A549 (cell line): ENCODE data around the gene SLC10A1. TPM values are rescaled to one million over a fixed set of nuclear protein-coding genes. Genes with fewer than 3 reads are reported as not detected.
"Not testable (repeated sequence)": the region's sequence is repeated elsewhere in the genome, so short reads cannot be mapped to it uniquely, and the experiment has no call there.

ENCODE experiments used
- ATAC-seq, 2 experiments: fragments of 200-7000 bp in 1 of 2; fragments of >200 bp in 1 of 2; cut with Nextera tagmentation in 1 of 2; cut with Tn5 transposase in 1 of 2; 3 replicates each; pipeline versions ENCODE4 v1.8.0 to v1.9.1; 2018 to 2020; ENCODE audit warnings: mild to moderate bottlenecking in 1 of 2, moderate library complexity in 1 of 2
- CTCF ChIA-PET: fragments of 300-600 bp; sonication (Branson Sonifier 250); formaldehyde crosslinking; extraction: SDS; loops from one replicate; lab custom pipeline; 2021; ENCODE audit warnings: antibody characterized with exemption, inconsistent platforms; lab: Yijun Ruan, JAX
- POLR2A ChIA-PET: fragments of 350-600 bp; formaldehyde crosslinking; extraction: SDS; loops from one replicate; lab custom pipeline; 2021; ENCODE audit warnings: antibody characterized with exemption, inconsistent platforms; lab: Yijun Ruan, JAX
- DNase-seq, 2 experiments: peaks; one replicate each; pipeline versions ENCODE4 v3.0.0 to v3.0.0-alpha.2; 2011 to 2016; ENCODE audit warnings: low read depth in 1 of 2, low spot score in 1 of 2
- FAIRE-seq: peaks from 2 replicates; lab custom pipeline; 2011; peaks lifted over from hg19 to GRCh38; lab: Jason Lieb, UNC
- H3K27ac ChIP-seq, 2 experiments: fragments of >200 bp; sonication (Bioruptor Twin); formaldehyde crosslinking; 3 replicates each; pipeline ENCODE4 v1.5.1; 2016 to 2017
- H3K4me1 ChIP-seq: fragments of >200 bp; sonication (Bioruptor Twin); formaldehyde crosslinking; 3 replicates; pipeline ENCODE4 v1.6.1; 2016
- H3K4me2 ChIP-seq: fragments of >200 bp; sonication (Bioruptor Twin); formaldehyde crosslinking; 3 replicates; pipeline ENCODE4 v1.6.1; 2016
- H3K4me3 ChIP-seq: fragments of >200 bp; sonication (Bioruptor Twin); formaldehyde crosslinking; 3 replicates; pipeline ENCODE4 v1.5.1; 2016
- H3K9me3 ChIP-seq: fragments of >200 bp; sonication (Bioruptor Twin); formaldehyde crosslinking; 3 replicates; pipeline ENCODE4 v1.6.1; 2016
- BHLHE40 ChIP-seq: IDR thresholded peaks from 2 replicates; pipeline ENCODE4 v1.6.1; 2012; ENCODE audit warnings: low read depth, low read length, inconsistent platforms
- CHD4 ChIP-seq: fragments of 200-600 bp; sonication (generic); IDR thresholded peaks from 2 replicates; pipeline ENCODE4 v1.6.1; 2016; ENCODE audit warnings: antibody characterized with exemption, mild to moderate bottlenecking, borderline replicate concordance
- E2F6 ChIP-seq: IDR thresholded peaks from 2 replicates; pipeline ENCODE4 v1.6.1; 2012; ENCODE audit warnings: low read depth, borderline replicate concordance
- EHMT2 ChIP-seq: fragments of 200-600 bp; sonication (generic); IDR thresholded peaks from 2 replicates; pipeline ENCODE4 v1.6.1; 2016; ENCODE audit warnings: antibody characterized with exemption, low read depth, mild to moderate bottlenecking, moderate library complexity
- FOSB ChIP-seq: fragments of 250-450 bp; sonication (Bioruptor Pico); IDR thresholded peaks from 2 replicates; pipeline ENCODE4 v1.5.0; 2020; ENCODE audit warnings: mild to moderate bottlenecking, moderate library complexity
- HEYL ChIP-seq: fragments of 250-450 bp; sonication (Bioruptor Pico); IDR thresholded peaks from 2 replicates; pipeline ENCODE4 v1.8.0; 2021; ENCODE audit warnings: mild to moderate bottlenecking, moderate library complexity
- HOXB5 ChIP-seq: fragments of 250-450 bp; sonication (Bioruptor Pico); IDR thresholded peaks from 2 replicates; pipeline ENCODE4 v1.5.0; 2020; ENCODE audit warnings: mild to moderate bottlenecking, moderate library complexity
- JUNB ChIP-seq: fragments of >200 bp; sonication (Bioruptor Twin); formaldehyde crosslinking; IDR thresholded peaks from 2 replicates; pipeline ENCODE4 v1.6.1; 2016
- MAFK ChIP-seq: fragments of 450-650 bp; IDR thresholded peaks from 2 replicates; pipeline ENCODE4 v1.6.1; 2014; ENCODE audit not compliant: partially characterized antibody
- POLR2AphosphoS2 ChIP-seq: conservative IDR thresholded peaks from 2 replicates; pipeline ENCODE4 v1.6.1; 2012; ENCODE audit warnings: low read length, improper control_type of control experiment, inconsistent platforms
- RAD21 ChIP-seq, 2 experiments: fragments of >200 bp in 1 of 2; sonication (Bioruptor Twin) in 1 of 2; formaldehyde crosslinking in 1 of 2; IDR thresholded peaks in 1 of 2; conservative IDR thresholded peaks in 1 of 2; 2 replicates in 1 of 2; 3 replicates in 1 of 2; pipeline ENCODE4 v1.6.1; 2012 to 2018; ENCODE audit warnings: inconsistent platforms in 1 of 2
- SMC3 ChIP-seq: fragments of >200 bp; sonication (Bioruptor Twin); formaldehyde crosslinking; IDR thresholded peaks from 3 replicates; pipeline ENCODE4 v1.6.1; 2018; ENCODE audit warnings: inconsistent platforms
- ZNF302 ChIP-seq: fragments of 250-450 bp; sonication (Bioruptor Pico); IDR thresholded peaks from 2 replicates; pipeline ENCODE4 v1.9.0; 2021; ENCODE audit warnings: inconsistent platforms, mild to moderate bottlenecking, moderate library complexity
- WGBS: methylation state at CpG from one replicate; pipeline ENCODE4 v1.1.6; 2017; ENCODE audit errors: missing lambda C conversion rate; 5-methylcytosine and 5-hydroxymethylcytosine counted together
- polyA plus RNA-seq, 4 experiments: library from polyadenylated mRNA; depleted of rRNA in 3 of 4; stranded (reverse); fragments of >200 nt; fragmentation: RNase III in 1 of 4; extraction: RNeasy Plus Mini Kit Qiagen cat#74134 plus additional on column Dnase treatment in 1 of 4; gene quantifications; 2 replicates in 3 of 4; 3 replicates in 1 of 4; pipeline ENCODE4 v1.2.3, GENCODE V29; 2011 to 2017
- small RNA-seq, 6 experiments: library from RNA; depleted of rRNA; stranded (forward); fragments of <200 nt; gene quantifications; one replicate each; pipeline ENCODE3, GENCODE V24; 2012
- TF ChIP-seq, protein P1 (sequence below): fragments of 450-650 bp; IDR thresholded peaks from 2 replicates; pipeline ENCODE4 v1.6.1; 2014; ENCODE audit warnings: antibody characterized with exemption
- TF ChIP-seq, protein P2 (sequence below): IDR thresholded peaks from 2 replicates; pipeline ENCODE4 v1.6.1; 2012
- TF ChIP-seq, protein P3 (sequence below): fragments of >200 bp; sonication (Bioruptor Twin); formaldehyde crosslinking; IDR thresholded peaks from 3 replicates; pipeline ENCODE4 v1.5.1; 2016

Gene SLC10A1
- polyA plus RNA-seq, 2 of the 4 experiments (the other 2 are of a cell fraction), result not detected

GRCh38 chr14:69731919-69732598, 65.0 kb downstream of the SLC10A1 start:
- CTCF ChIA-PET, result interaction anchor here (0.6 to 3.2 kb wide), 8 partner anchors 26 to 585 kb away, joined by 3 to 50 read pairs (median 3); no protein-coding TSS in a partner anchor
- H3K4me3 ChIP-seq, H3K4me2 ChIP-seq, ATAC-seq, H3K9me3 ChIP-seq, DNase-seq, FAIRE-seq, H3K4me1 ChIP-seq, H3K27ac ChIP-seq, POLR2A ChIA-PET: not testable (repeated sequence)
- WGBS, result 62% methylated on average over 8 of the region's 8 CpGs

- no peak for ATAC-seq
- FAIRE-seq, result no peak
- no peak overlapping the region for H3K4me3 ChIP-seq
- TF ChIP-seq, protein P1, sequence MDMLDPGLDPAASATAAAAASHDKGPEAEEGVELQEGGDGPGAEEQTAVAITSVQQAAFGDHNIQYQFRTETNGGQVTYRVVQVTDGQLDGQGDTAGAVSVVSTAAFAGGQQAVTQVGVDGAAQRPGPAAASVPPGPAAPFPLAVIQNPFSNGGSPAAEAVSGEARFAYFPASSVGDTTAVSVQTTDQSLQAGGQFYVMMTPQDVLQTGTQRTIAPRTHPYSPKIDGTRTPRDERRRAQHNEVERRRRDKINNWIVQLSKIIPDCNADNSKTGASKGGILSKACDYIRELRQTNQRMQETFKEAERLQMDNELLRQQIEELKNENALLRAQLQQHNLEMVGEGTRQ, result no peak
- no peak for TF ChIP-seq SMC3
- no peak for TF ChIP-seq POLR2AphosphoS2
- TF ChIP-seq BHLHE40, result no peak
- no peak for TF ChIP-seq EHMT2
- TF ChIP-seq ZNF302 (CRISPR knock-in tag), result no peak
- no peak for TF ChIP-seq HOXB5
- TF ChIP-seq CHD4, result no peak
- no peak for TF ChIP-seq JUNB
- no peak for TF ChIP-seq HEYL (CRISPR knock-in tag)
- TF ChIP-seq, protein P2, sequence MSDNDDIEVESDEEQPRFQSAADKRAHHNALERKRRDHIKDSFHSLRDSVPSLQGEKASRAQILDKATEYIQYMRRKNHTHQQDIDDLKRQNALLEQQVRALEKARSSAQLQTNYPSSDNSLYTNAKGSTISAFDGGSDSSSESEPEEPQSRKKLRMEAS, result no peak
- TF ChIP-seq MAFK, result no peak
- no peak for TF ChIP-seq FOSB (CRISPR knock-in tag)
- ChIA-PET CTCF (interaction anchor here (0.5 to 4.6 kb wide), 25 partner anchors 9 to 486 kb away, joined by 3 to 115 read pairs (median 7); partner anchors contain the start of gene CCDC177), POLR2A (no interaction called here)
- H3K27ac ChIP-seq, result no peak overlapping the region
- WGBS, result 66% methylated on average over 4 of the region's 4 CpGs
- H3K4me1 ChIP-seq, result no peaks in the 10 kb centered on the region; the same call in 2 of the 3 replicates
- H3K4me2 ChIP-seq, result no peak overlapping the region
- no peak for DNase-seq
- no peaks in the 10 kb centered on the region for H3K9me3 ChIP-seq
Measured at GRCh38 chr14:69727860-69728259, 69.2 kb downstream of the SLC10A1 start.

- ChIA-PET POLR2A (no interaction called here), CTCF (interaction anchor here (0.7 to 4.6 kb wide), 53 partner anchors 9 to 485 kb away, joined by 3 to 115 read pairs (median 5); partner anchors contain the start of gene CCDC177)
- DNase-seq (peak; percentile 59 to 85), FAIRE-seq (no peak), ATAC-seq (peak; percentile 98 to 99)
- Histone ChIP-seq H3K4me2 (peak overlapping the region; percentile 79), H3K27ac (peak overlapping the region; percentile 64 to 79), H3K4me1 (no peaks in the 10 kb centered on the region; the same call in 2 of the 3 replicates), H3K9me3 (no peaks in the 10 kb centered on the region), H3K4me3 (peak overlapping the region; percentile 39)
- WGBS, result 10% methylated on average over 47 of the region's 51 CpGs
- no peak for TF ChIP-seq HEYL (CRISPR knock-in tag)
- TF ChIP-seq, protein P3, sequence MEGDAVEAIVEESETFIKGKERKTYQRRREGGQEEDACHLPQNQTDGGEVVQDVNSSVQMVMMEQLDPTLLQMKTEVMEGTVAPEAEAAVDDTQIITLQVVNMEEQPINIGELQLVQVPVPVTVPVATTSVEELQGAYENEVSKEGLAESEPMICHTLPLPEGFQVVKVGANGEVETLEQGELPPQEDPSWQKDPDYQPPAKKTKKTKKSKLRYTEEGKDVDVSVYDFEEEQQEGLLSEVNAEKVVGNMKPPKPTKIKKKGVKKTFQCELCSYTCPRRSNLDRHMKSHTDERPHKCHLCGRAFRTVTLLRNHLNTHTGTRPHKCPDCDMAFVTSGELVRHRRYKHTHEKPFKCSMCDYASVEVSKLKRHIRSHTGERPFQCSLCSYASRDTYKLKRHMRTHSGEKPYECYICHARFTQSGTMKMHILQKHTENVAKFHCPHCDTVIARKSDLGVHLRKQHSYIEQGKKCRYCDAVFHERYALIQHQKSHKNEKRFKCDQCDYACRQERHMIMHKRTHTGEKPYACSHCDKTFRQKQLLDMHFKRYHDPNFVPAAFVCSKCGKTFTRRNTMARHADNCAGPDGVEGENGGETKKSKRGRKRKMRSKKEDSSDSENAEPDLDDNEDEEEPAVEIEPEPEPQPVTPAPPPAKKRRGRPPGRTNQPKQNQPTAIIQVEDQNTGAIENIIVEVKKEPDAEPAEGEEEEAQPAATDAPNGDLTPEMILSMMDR, result peak; percentile 98
- TF ChIP-seq ZNF302 (CRISPR knock-in tag), result no peak
- no peak for TF ChIP-seq MAFK
- peak; percentile 98 for TF ChIP-seq SMC3
- peak; percentile 97 to 99 for TF ChIP-seq RAD21 (conservative IDR thresholded peaks at IDR 0.05 in 1 of 2, IDR thresholded peaks at IDR 0.05 in 1 of 2)
- TF ChIP-seq E2F6, result peak; percentile 84; the same call in 1 of the 2 replicates
- TF ChIP-seq, protein P2, result peak; percentile 86
Measured at GRCh38 chr14:69726761-69727511, 70.1 kb downstream of the SLC10A1 start.

Small RNA genes within 50 kb of the gene (small RNA-seq; reads per million reads assigned to genes)
- gene RF00614, result 0 reads per million in 6 experiments

Other genes with a start within 250 kb of the SLC10A1 start
- gene CCDC177, start 222.4 kb downstream of the SLC10A1 start, polyA plus RNA-seq (2011; rRNA removed), result not detected in 2 replicates
- gene CCDC177, start 222.4 kb downstream of the SLC10A1 start, polyA plus RNA-seq (2017; fragmentation: RNase III; extraction: RNeasy Plus Mini Kit Qiagen cat#74134 plus additional on column Dnase treatment), result not detected in 3 replicates
- 7.0 and 7.9 TPM in 2 replicates for gene SUSD6, start 185.6 kb downstream of the SLC10A1 start, polyA plus RNA-seq (2011; rRNA removed)
- gene SUSD6, start 185.6 kb downstream of the SLC10A1 start, polyA plus RNA-seq (2017; fragmentation: RNase III; extraction: RNeasy Plus Mini Kit Qiagen cat#74134 plus additional on column Dnase treatment), result 4.3 to 4.5 TPM (median 4.5 TPM) in 3 replicates
- 184 and 355 TPM in 2 replicates for gene SRSF5, start 30.1 kb downstream of the SLC10A1 start, polyA plus RNA-seq (2011; rRNA removed)
- 259 to 324 TPM (median 285 TPM) in 3 replicates for gene SRSF5, start 30.1 kb downstream of the SLC10A1 start, polyA plus RNA-seq (2017; fragmentation: RNase III; extraction: RNeasy Plus Mini Kit Qiagen cat#74134 plus additional on column Dnase treatment)
- 18.4 and 31.8 TPM in 2 replicates for gene SMOC1, start 82.2 kb upstream of the SLC10A1 start, polyA plus RNA-seq (2011; rRNA removed)
- gene SMOC1, start 82.2 kb upstream of the SLC10A1 start, polyA plus RNA-seq (2017; fragmentation: RNase III; extraction: RNeasy Plus Mini Kit Qiagen cat#74134 plus additional on column Dnase treatment), result 10.0 to 13.3 TPM (median 12.2 TPM) in 3 replicates